CD4-positive, alpha-beta T cell (primary cell): ENCODE results near the gene STK38L. TPM values are rescaled to one million over a fixed set of nuclear protein-coding genes. Genes with fewer than 3 reads are reported as not detected.

ENCODE experiments used
- ATAC-seq: fragments of 200-7000 bp; cut with Tn5 transposase; one replicate; pipeline ENCODE4 v1.10.0; 2022; ENCODE audit warnings: mild to moderate bottlenecking; ENCODE audit not compliant: poor library complexity
- CTCF ChIA-PET: fragments of 350-600 bp; sonication (Branson Sonifier 250); formaldehyde crosslinking; loops from one replicate; lab custom pipeline; 2021; ENCODE audit warnings: antibody characterized with exemption, inconsistent platforms; lab: Charles Lee
- POLR2A ChIA-PET: fragments of 350-600 bp; sonication (Branson Sonifier 250); formaldehyde crosslinking; loops from one replicate; lab custom pipeline; 2021; ENCODE audit warnings: antibody characterized with exemption, inconsistent platforms; lab: Charles Lee
- DNase-seq, 14 experiments: peaks; one replicate each; pipeline ENCODE4 v3.0.0-alpha.2; 2013 to 2020; ENCODE audit warnings: mixed read lengths in 2 of 14
- H3K27ac ChIP-seq, 2 donors: one replicate each; pipeline versions ENCODE4 v1.5.1 to v1.7.0; 2013; ENCODE audit warnings: low read length in 2 of 2, low read depth in 1 of 2, mild to moderate bottlenecking in 1 of 2
- H3K27me3 ChIP-seq, 2 experiments: 1 replicate in 1 of 2; 2 replicates in 1 of 2; pipeline versions ENCODE4 v1.6.1 to v1.7.0; 2013; ENCODE audit warnings: low read length in 2 of 2, control low read depth in 1 of 2, mild to moderate bottlenecking in 1 of 2, moderate library complexity in 1 of 2; ENCODE audit not compliant: insufficient read depth in 2 of 2, control insufficient read depth in 1 of 2
- H3K36me3 ChIP-seq: one replicate; pipeline ENCODE4 v1.6.1; 2013; ENCODE audit warnings: low read length, control low read depth; ENCODE audit not compliant: insufficient read depth
- H3K4me1 ChIP-seq: one replicate; pipeline ENCODE4 v1.6.1; 2013; ENCODE audit warnings: low read length, control low read depth; ENCODE audit not compliant: insufficient read depth
- H3K4me3 ChIP-seq: one replicate; pipeline ENCODE4 v1.5.1; 2013; ENCODE audit warnings: mild to moderate bottlenecking, low read length, moderate library complexity
- H3K9me3 ChIP-seq, 2 experiments: 1 replicate in 1 of 2; 2 replicates in 1 of 2; pipeline versions ENCODE4 v1.6.1 to v1.7.0; 2013; ENCODE audit warnings: low read length in 2 of 2, mild to moderate bottlenecking in 2 of 2, control low read depth in 1 of 2, moderate library complexity in 1 of 2; ENCODE audit not compliant: control insufficient read depth in 1 of 2, insufficient read depth in 1 of 2
- H3K27ac Mint-ChIP-seq: one replicate; pipeline ENCODE4 v1.8.0; 2020; ENCODE audit warnings: mixed read lengths
- H3K27me3 Mint-ChIP-seq: one replicate; pipeline ENCODE4 v1.8.0; 2021; ENCODE audit warnings: mixed read lengths
- H3K36me3 Mint-ChIP-seq: one replicate; pipeline ENCODE4 v1.8.0; 2021; ENCODE audit warnings: low read depth, mixed read lengths
- H3K4me1 Mint-ChIP-seq: one replicate; pipeline ENCODE4 v1.8.0; 2021; ENCODE audit warnings: low read depth, mixed read lengths
- H3K4me3 Mint-ChIP-seq: one replicate; pipeline ENCODE4 v1.8.0; 2020; ENCODE audit warnings: mild to moderate bottlenecking, mixed read lengths
- H3K9me3 Mint-ChIP-seq: one replicate; pipeline ENCODE4 v1.8.0; 2020; ENCODE audit warnings: mixed read lengths
- CTCF ChIP-seq: fragments of 200-600 bp; IDR thresholded peaks from one replicate; pipeline ENCODE4 v1.8.0; 2022; ENCODE audit warnings: antibody characterized with exemption, mild to moderate bottlenecking
- intact Hi-C, 2 experiments: fragments of 100-400 bp; cut with DNase I in 1 of 2; cut with micrococcal nuclease in 1 of 2; formaldehyde crosslinking; loops; one replicate each; pipeline versions ENCODE4 v1.15.1 to v1.9.0; 2023 to 2025; cut with DNase I, micrococcal nuclease
- total RNA-seq, 174 experiments: library from RNA in 2 of 174; stranded (reverse) in 2 of 174; gene quantifications; one replicate each; pipeline ENCODE4 v1.2.3 and lab custom pipeline; 2021 to 2026

Gene STK38L
- total RNA-seq, 2 experiments from 2014 or later: 18.3 to 21.0 TPM

- Mint-ChIP-seq H3K4me3 (no peak overlapping the region), H3K9me3 (no peaks in the 10 kb centered on the region), H3K4me1 (peaks cover 60% of the 10 kb centered on the region), H3K36me3 (no peaks in the 10 kb centered on the region), H3K27ac (no peak overlapping the region), H3K27me3 (no peaks in the 10 kb centered on the region)
- no peak for DNase-seq
- ChIA-PET CTCF (interaction anchor here (1.0 kb wide), 1 partner anchor 15 kb away, joined by 3 read pairs; no protein-coding TSS in a partner anchor), POLR2A (no interaction called here)
- Histone ChIP-seq H3K27ac (no peak overlapping the region), H3K36me3 (no peaks in the 10 kb centered on the region), H3K27me3 (no peaks in the 10 kb centered on the region), H3K4me1 (no peaks in the 10 kb centered on the region), H3K4me3 (no peak overlapping the region), H3K9me3 (no peaks in the 10 kb centered on the region)
- no peak for TF ChIP-seq CTCF
- intact Hi-C loops: no loop called here
- ATAC-seq: no peak
Measured at GRCh38 chr12:27282754-27283153, 38.7 kb downstream of the STK38L start.

- H3K4me1 ChIP-seq: no peaks in the 10 kb centered on the region
- Mint-ChIP-seq H3K9me3 (no peaks in the 10 kb centered on the region), H3K27me3 (no peaks in the 10 kb centered on the region), H3K4me1 (peaks cover 54% of the 10 kb centered on the region), H3K4me3 (no peak overlapping the region), H3K36me3 (no peaks in the 10 kb centered on the region), H3K27ac (no peak overlapping the region)
- DNase-seq (no peak), ATAC-seq (no peak)
- no peak overlapping the region for H3K27ac ChIP-seq
- ChIA-PET CTCF (no interaction called here), POLR2A (no interaction called here)
- intact Hi-C loops: no loop called here
- TF ChIP-seq CTCF: no peak
- no peaks in the 10 kb centered on the region for H3K9me3 ChIP-seq
- H3K27me3 ChIP-seq: no peaks in the 10 kb centered on the region
- no peaks in the 10 kb centered on the region for H3K36me3 ChIP-seq
- H3K4me3 ChIP-seq: no peak overlapping the region
Measured at GRCh38 chr12:27284021-27284420, 39.9 kb downstream of the STK38L start.

- no peak overlapping the region for H3K27ac Mint-ChIP-seq
- ChIA-PET POLR2A (no interaction called here), CTCF (no interaction called here)
- no peak for TF ChIP-seq CTCF
- Histone ChIP-seq H3K4me1 (no peaks in the 10 kb centered on the region), H3K27ac (no peak overlapping the region), H3K27me3 (no peaks in the 10 kb centered on the region), H3K4me3 (no peak overlapping the region), H3K9me3 (no peaks in the 10 kb centered on the region), H3K36me3 (no peaks in the 10 kb centered on the region)
- H3K4me3 Mint-ChIP-seq: no peak overlapping the region
- no peaks in the 10 kb centered on the region for H3K9me3 Mint-ChIP-seq
- peaks cover 48% of the 10 kb centered on the region for H3K4me1 Mint-ChIP-seq
- H3K36me3 Mint-ChIP-seq: no peaks in the 10 kb centered on the region
- ATAC-seq (no peak), DNase-seq (no peak)
- no peaks in the 10 kb centered on the region for H3K27me3 Mint-ChIP-seq
- intact Hi-C loops: no loop called here
Measured at GRCh38 chr12:27284751-27285150, 40.7 kb downstream of the STK38L start.
